ENCODE data around the gene RPL36AL. TPM values are rescaled to one million over a fixed set of nuclear protein-coding genes. Genes with fewer than 3 reads are reported as not detected.

Gene RPL36AL
- total RNA-seq, 1 donor from 2014 or later: 345 TPM

GRCh38 chr14:49612251-49612650 lies 8.2 kb downstream of the RPL36AL start:
- no peaks in the 10 kb centered on the region for H3K36me3 ChIP-seq (ENCODE audit: control insufficient read depth, insufficient read depth, low read length)

GRCh38 chr14:49607583-49607982 lies 12.8 kb downstream of the RPL36AL start:
- no peaks in the 10 kb centered on the region for H3K27me3 ChIP-seq (ENCODE audit: control insufficient read depth, insufficient read depth, low read length)
- no peak for FAIRE-seq
- DNase-seq (ENCODE audit: low read depth): no peak
- no peak for TF ChIP-seq CTCF (IDR thresholded peaks at IDR 0.05; ENCODE audit: insufficient read depth, low read length, severe bottlenecking)
- H3K4me3 ChIP-seq (ENCODE audit: low read depth, low read length): no peak overlapping the region
- H3K36me3 ChIP-seq (ENCODE audit: control insufficient read depth, insufficient read depth, low read length): no peaks in the 10 kb centered on the region

More at GRCh38 chr14:49612251-49612650, 8.2 kb downstream of the RPL36AL start:
- no peaks in the 10 kb centered on the region for H3K27me3 ChIP-seq (ENCODE audit: control insufficient read depth, insufficient read depth, low read length)
- DNase-seq (ENCODE audit: low read depth) (no peak), FAIRE-seq (no peak)
- no peak for TF ChIP-seq CTCF (IDR thresholded peaks at IDR 0.05; ENCODE audit: insufficient read depth, low read length, severe bottlenecking)
- H3K4me3 ChIP-seq (ENCODE audit: low read depth, low read length): no peak overlapping the region

- FAIRE-seq (no peak), DNase-seq (ENCODE audit: low read depth) (peak; percentile 71)
- Histone ChIP-seq H3K27me3 (ENCODE audit: control insufficient read depth, insufficient read depth, low read length) (no peaks in the 10 kb centered on the region), H3K4me3 (ENCODE audit: low read depth, low read length) (peak within 1 kb of the TSS; percentile 70), H3K36me3 (ENCODE audit: control insufficient read depth, insufficient read depth, low read length) (no peaks in the 10 kb centered on the region)
- TF ChIP-seq CTCF (IDR thresholded peaks at IDR 0.05; ENCODE audit: insufficient read depth, low read length, severe bottlenecking): no peak
Observed at GRCh38 chr14:49598485-49599300, 21.7 kb downstream of the RPL36AL start, which contains the start of gene LRR1. LRR1 (plus strand) TSS chr14:49598940; CDS start chr14:49599021, 81 bp downstream.

- FAIRE-seq: no peak
- no peak for TF ChIP-seq CTCF (IDR thresholded peaks at IDR 0.05; ENCODE audit: insufficient read depth, low read length, severe bottlenecking)
- Histone ChIP-seq H3K36me3 (ENCODE audit: control insufficient read depth, insufficient read depth, low read length) (no peaks in the 10 kb centered on the region), H3K27me3 (ENCODE audit: control insufficient read depth, insufficient read depth, low read length) (no peaks in the 10 kb centered on the region), H3K4me3 (ENCODE audit: low read depth, low read length) (peak overlapping the region; percentile 70)
- no peak for DNase-seq (ENCODE audit: low read depth)
Observed at GRCh38 chr14:49598189-49598484, 22.3 kb downstream of the RPL36AL start.

GRCh38 chr14:49594347-49595091 lies 25.9 kb downstream of the RPL36AL start:
- DNase-seq (ENCODE audit: low read depth): peak; percentile 43
- TF ChIP-seq CTCF (IDR thresholded peaks at IDR 0.05; ENCODE audit: insufficient read depth, low read length, severe bottlenecking): no peak
- no peaks in the 10 kb centered on the region for H3K27me3 ChIP-seq (ENCODE audit: control insufficient read depth, insufficient read depth, low read length)
- H3K4me3 ChIP-seq (ENCODE audit: low read depth, low read length): no peak overlapping the region
- H3K36me3 ChIP-seq (ENCODE audit: control insufficient read depth, insufficient read depth, low read length): no peaks in the 10 kb centered on the region
- no peak for FAIRE-seq

Data from bronchial epithelial cell (primary cell).